ENCODE data around the gene NDUFS4. TPM values are rescaled to one million over a fixed set of nuclear protein-coding genes. Genes with fewer than 3 reads are reported as not detected.

NDUFS4 gene
- total RNA-seq, 4 donors from 2014 or later: 30.4 to 99.7 (median 80.8) TPM

DNA sequence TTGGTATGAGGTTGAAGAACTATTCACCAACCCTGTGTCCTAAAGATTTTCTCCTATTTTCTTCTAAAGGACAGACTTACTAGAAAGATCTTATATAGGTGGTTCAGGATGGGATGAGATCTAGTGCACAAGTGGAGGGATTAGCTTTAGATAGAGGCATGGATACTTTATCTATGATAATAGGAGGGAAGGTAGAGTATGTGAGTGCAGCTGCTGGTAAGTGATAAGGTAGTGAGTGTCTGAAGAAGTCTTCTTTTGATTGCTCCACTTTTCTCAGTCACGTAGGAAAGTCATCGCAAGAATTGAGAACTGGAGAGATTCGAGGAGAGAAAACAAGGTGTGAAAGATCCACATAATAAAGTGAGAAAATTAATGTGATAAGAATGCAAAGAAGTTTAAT is 6.0 kb upstream of the NDUFS4 start:
- no peak overlapping the region for H3K4me3 ChIP-seq
- intact Hi-C loops (cut with DNase I; ENCODE audit: low total_unique reads) (no loop called here), in situ Hi-C loops (cut with MboI; ENCODE audit: low pct_ligation_motif_present in 1 of 4, low pct_unique_long_range_greater_than_20kb in 1 of 4, low sequenced_read_pairs in 3 of 4) (no loop called here)
- H3K27ac ChIP-seq: no peak overlapping the region
- no peak for DNase-seq
- H3K9me3 ChIP-seq: no peaks in the 10 kb centered on the region
- H3K4me1 ChIP-seq: no peaks in the 10 kb centered on the region
- TF ChIP-seq, protein P1, sequence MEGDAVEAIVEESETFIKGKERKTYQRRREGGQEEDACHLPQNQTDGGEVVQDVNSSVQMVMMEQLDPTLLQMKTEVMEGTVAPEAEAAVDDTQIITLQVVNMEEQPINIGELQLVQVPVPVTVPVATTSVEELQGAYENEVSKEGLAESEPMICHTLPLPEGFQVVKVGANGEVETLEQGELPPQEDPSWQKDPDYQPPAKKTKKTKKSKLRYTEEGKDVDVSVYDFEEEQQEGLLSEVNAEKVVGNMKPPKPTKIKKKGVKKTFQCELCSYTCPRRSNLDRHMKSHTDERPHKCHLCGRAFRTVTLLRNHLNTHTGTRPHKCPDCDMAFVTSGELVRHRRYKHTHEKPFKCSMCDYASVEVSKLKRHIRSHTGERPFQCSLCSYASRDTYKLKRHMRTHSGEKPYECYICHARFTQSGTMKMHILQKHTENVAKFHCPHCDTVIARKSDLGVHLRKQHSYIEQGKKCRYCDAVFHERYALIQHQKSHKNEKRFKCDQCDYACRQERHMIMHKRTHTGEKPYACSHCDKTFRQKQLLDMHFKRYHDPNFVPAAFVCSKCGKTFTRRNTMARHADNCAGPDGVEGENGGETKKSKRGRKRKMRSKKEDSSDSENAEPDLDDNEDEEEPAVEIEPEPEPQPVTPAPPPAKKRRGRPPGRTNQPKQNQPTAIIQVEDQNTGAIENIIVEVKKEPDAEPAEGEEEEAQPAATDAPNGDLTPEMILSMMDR (IDR thresholded peaks at IDR 0.05): no peak
- TF ChIP-seq EP300 (IDR thresholded peaks at IDR 0.05; ENCODE audit: low read depth) (no peak), POLR2A (IDR thresholded peaks at IDR 0.05) (no peak), POLR2AphosphoS5 (IDR thresholded peaks at IDR 0.05) (no peak)
- WGBS, 2 donors (ENCODE audit: low coverage in 1 of 2): 86 to 93% methylated on average over 2 to 3 of the region's 3 CpGs
- peaks cover 20% of the 10 kb centered on the region for H3K27me3 ChIP-seq
- H3K36me3 ChIP-seq: no peaks in the 10 kb centered on the region

DNA sequence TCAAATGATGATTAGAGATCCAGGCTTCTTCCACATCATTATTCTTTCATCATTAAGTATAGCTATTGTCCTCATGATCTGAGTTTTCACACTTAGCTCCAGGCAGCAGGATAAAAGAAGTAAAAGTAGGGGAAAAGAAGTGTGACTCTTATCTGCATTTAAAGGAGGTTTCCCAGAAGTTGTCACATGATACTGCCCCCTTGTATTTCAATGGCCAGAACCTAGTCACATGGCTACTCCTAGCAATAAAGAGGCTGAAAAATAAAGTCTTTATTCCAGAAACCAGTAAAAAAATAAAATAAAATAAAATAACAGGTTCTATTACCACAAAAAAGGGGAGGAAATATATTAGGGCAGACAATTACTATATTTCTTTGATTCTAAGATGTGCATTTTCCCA is 5.3 kb upstream of the NDUFS4 start:
- in situ Hi-C loops (cut with MboI; ENCODE audit: low pct_ligation_motif_present in 1 of 4, low pct_unique_long_range_greater_than_20kb in 1 of 4, low sequenced_read_pairs in 3 of 4) (no loop called here), intact Hi-C loops (cut with DNase I; ENCODE audit: low total_unique reads) (no loop called here)
- H3K4me3 ChIP-seq: no peak overlapping the region
- H3K27ac ChIP-seq: no peak overlapping the region
- peaks cover 20% of the 10 kb centered on the region for H3K27me3 ChIP-seq
- TF ChIP-seq POLR2AphosphoS5 (IDR thresholded peaks at IDR 0.05) (no peak), POLR2A (IDR thresholded peaks at IDR 0.05) (no peak), EP300 (IDR thresholded peaks at IDR 0.05; ENCODE audit: low read depth) (no peak)
- TF ChIP-seq, protein P1 (IDR thresholded peaks at IDR 0.05): no peak
- no peaks in the 10 kb centered on the region for H3K36me3 ChIP-seq
- peaks cover 0 to 5% (median 0%) of the 10 kb centered on the region in 4 donors for H3K4me1 ChIP-seq
- DNase-seq: no peak
- no peaks in the 10 kb centered on the region for H3K9me3 ChIP-seq

DNA sequence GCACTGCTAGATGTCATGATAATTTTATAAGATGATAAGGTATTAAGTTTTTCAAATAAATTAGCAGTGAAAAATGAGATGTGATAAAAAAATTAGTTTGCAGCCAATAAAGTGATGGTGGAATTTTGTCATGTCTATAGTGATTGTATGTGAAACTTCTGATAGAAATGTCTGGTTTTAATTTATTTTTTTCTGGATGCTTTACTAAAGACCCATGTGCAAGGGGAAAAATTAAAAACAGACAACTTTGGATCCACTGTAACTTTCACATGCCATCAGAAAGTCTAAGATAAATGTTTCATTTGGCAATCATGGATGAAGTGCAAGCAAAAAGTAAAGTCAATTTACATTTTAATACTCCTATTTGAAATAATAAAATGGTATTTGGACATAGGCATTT is 4.4 kb upstream of the NDUFS4 start:
- no peak for DNase-seq
- H3K9me3 ChIP-seq: no peaks in the 10 kb centered on the region
- H3K4me3 ChIP-seq: no peak overlapping the region
- TF ChIP-seq POLR2AphosphoS5 (IDR thresholded peaks at IDR 0.05): no peak
- TF ChIP-seq EP300 (IDR thresholded peaks at IDR 0.05; ENCODE audit: low read depth): no peak
- no peak for TF ChIP-seq POLR2A (IDR thresholded peaks at IDR 0.05)
- TF ChIP-seq, protein P1 (IDR thresholded peaks at IDR 0.05): no peak
- H3K27me3 ChIP-seq: peaks cover 20% of the 10 kb centered on the region
- no peak overlapping the region for H3K27ac ChIP-seq
- H3K4me1 ChIP-seq: peaks cover 0 to 6% (median 0%) of the 10 kb centered on the region in 4 donors
- in situ Hi-C loops (cut with MboI; ENCODE audit: low pct_ligation_motif_present in 1 of 4, low pct_unique_long_range_greater_than_20kb in 1 of 4, low sequenced_read_pairs in 3 of 4) (no loop called here), intact Hi-C loops (cut with DNase I; ENCODE audit: low total_unique reads) (no loop called here)
- no peaks in the 10 kb centered on the region for H3K36me3 ChIP-seq

DNA sequence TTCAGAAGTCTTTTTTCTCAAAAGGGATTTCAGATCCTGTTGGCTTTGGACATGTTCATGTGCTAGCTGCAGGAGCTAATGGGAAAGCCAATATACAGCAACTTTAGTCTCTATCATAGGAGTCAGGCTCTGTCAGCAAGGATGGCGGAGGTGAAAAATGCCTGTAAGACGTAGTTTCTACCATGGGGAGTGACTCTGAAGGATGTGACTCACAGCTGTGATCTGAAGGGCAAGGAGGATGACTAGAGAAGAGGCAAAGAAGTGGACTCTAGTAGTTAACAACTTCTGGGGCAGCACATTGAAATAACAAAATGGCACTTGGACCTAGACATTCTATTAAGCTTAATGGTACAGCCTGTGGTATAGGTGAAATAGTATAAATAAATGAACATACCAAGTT is 3.1 kb upstream of the NDUFS4 start:
- in situ Hi-C loops (cut with MboI; ENCODE audit: low pct_ligation_motif_present in 1 of 4, low pct_unique_long_range_greater_than_20kb in 1 of 4, low sequenced_read_pairs in 3 of 4) (no loop called here), intact Hi-C loops (cut with DNase I; ENCODE audit: low total_unique reads) (no loop called here)
- TF ChIP-seq EP300 (IDR thresholded peaks at IDR 0.05; ENCODE audit: low read depth): no peak
- TF ChIP-seq, protein P1 (IDR thresholded peaks at IDR 0.05): no peak
- no peak for TF ChIP-seq POLR2A (IDR thresholded peaks at IDR 0.05)
- 88 to 94% methylated on average over 2 of the region's 2 CpGs for WGBS, 2 donors (ENCODE audit: low coverage in 1 of 2)
- H3K27me3 ChIP-seq: peaks cover 20% of the 10 kb centered on the region
- H3K4me3 ChIP-seq: no peak overlapping the region
- DNase-seq: no peak
- H3K36me3 ChIP-seq: no peaks in the 10 kb centered on the region
- no peak overlapping the region for H3K27ac ChIP-seq
- peaks cover 3 to 20% (median 8%) of the 10 kb centered on the region in 4 donors for H3K4me1 ChIP-seq
- H3K9me3 ChIP-seq: no peaks in the 10 kb centered on the region
